Measurements from ENCODE around the gene HOXD13. TPM values are rescaled to one million over a fixed set of nuclear protein-coding genes. Genes with fewer than 3 reads are reported as not detected.

Gene HOXD13
- total and polyA plus RNA-seq, 2 experiments from 2014 or later, result not detected

DNA sequence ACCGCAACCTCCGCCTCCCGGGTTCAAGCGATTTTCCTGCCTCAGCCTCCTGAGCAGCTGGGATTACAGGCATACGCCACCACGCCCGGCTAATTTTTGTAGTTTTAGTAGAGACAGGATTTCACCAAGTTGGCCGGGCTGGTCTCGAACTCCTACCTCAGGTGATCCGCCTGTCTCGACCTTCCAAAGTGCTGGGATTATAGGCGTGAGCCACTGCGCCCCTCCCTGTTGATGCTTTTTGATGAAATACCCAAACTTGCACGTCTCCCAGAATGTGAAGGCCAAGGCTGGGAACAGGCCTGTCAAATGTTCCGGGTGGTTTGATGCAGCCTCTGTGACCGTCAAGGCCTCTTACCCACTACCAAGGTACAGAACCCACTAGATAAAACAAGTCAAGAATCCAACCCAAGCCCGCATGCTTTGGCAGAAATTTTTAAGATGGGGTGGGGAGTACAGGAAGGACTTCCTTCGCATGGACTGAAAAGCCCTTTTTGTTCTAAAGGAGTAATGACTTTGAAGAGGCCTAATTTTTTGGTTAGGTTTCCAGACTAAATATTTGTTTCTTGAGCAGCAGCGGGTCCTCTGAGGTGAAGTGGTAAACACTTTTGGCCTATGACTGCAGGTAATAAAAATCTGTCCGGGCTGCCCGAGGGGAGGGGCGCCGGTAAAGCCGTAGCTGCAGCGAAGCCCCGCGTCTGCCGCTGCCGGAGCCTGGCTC lies 5.0 kb upstream of the HOXD13 start (continued):
- TF ChIP-seq, protein P1, sequence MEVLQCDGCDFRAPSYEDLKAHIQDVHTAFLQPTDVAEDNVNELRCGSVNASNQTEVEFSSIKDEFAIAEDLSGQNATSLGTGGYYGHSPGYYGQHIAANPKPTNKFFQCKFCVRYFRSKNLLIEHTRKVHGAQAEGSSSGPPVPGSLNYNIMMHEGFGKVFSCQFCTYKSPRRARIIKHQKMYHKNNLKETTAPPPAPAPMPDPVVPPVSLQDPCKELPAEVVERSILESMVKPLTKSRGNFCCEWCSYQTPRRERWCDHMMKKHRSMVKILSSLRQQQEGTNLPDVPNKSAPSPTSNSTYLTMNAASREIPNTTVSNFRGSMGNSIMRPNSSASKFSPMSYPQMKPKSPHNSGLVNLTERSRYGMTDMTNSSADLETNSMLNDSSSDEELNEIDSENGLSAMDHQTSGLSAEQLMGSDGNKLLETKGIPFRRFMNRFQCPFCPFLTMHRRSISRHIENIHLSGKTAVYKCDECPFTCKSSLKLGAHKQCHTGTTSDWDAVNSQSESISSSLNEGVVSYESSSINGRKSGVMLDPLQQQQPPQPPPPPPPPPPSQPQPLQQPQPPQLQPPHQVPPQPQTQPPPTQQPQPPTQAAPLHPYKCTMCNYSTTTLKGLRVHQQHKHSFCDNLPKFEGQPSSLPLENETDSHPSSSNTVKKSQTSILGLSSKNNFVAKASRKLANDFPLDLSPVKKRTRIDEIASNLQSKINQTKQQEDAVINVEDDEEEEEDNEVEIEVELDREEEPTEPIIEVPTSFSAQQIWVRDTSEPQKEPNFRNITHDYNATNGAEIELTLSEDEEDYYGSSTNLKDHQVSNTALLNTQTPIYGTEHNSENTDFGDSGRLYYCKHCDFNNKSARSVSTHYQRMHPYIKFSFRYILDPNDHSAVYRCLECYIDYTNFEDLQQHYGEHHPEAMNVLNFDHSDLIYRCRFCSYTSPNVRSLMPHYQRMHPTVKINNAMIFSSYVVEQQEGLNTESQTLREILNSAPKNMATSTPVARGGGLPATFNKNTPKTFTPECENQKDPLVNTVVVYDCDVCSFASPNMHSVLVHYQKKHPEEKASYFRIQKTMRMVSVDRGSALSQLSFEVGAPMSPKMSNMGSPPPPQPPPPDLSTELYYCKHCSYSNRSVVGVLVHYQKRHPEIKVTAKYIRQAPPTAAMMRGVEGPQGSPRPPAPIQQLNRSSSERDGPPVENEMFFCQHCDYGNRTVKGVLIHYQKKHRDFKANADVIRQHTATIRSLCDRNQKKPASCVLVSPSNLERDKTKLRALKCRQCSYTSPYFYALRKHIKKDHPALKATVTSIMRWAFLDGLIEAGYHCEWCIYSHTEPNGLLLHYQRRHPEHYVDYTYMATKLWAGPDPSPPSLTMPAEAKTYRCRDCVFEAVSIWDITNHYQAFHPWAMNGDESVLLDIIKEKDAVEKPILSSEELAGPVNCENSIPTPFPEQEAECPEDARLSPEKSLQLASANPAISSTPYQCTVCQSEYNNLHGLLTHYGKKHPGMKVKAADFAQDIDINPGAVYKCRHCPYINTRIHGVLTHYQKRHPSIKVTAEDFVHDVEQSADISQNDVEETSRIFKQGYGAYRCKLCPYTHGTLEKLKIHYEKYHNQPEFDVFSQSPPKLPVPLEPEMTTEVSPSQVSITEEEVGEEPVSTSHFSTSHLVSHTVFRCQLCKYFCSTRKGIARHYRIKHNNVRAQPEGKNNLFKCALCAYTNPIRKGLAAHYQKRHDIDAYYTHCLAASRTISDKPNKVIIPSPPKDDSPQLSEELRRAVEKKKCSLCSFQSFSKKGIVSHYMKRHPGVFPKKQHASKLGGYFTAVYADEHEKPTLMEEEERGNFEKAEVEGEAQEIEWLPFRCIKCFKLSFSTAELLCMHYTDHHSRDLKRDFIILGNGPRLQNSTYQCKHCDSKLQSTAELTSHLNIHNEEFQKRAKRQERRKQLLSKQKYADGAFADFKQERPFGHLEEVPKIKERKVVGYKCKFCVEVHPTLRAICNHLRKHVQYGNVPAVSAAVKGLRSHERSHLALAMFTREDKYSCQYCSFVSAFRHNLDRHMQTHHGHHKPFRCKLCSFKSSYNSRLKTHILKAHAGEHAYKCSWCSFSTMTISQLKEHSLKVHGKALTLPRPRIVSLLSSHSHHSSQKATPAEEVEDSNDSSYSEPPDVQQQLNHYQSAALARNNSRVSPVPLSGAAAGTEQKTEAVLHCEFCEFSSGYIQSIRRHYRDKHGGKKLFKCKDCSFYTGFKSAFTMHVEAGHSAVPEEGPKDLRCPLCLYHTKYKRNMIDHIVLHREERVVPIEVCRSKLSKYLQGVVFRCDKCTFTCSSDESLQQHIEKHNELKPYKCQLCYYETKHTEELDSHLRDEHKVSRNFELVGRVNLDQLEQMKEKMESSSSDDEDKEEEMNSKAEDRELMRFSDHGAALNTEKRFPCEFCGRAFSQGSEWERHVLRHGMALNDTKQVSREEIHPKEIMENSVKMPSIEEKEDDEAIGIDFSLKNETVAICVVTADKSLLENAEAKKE (CRISPR knock-in tag; IDR thresholded peaks at IDR 0.05), result no peak
- TF ChIP-seq EZH2 (IDR thresholded peaks at IDR 0.05; ENCODE audit: low read depth, unreplicated experiment), result peak; percentile 88
- no peak for TF ChIP-seq JUNB (IDR thresholded peaks at IDR 0.05; ENCODE audit: unreplicated experiment)

DNA sequence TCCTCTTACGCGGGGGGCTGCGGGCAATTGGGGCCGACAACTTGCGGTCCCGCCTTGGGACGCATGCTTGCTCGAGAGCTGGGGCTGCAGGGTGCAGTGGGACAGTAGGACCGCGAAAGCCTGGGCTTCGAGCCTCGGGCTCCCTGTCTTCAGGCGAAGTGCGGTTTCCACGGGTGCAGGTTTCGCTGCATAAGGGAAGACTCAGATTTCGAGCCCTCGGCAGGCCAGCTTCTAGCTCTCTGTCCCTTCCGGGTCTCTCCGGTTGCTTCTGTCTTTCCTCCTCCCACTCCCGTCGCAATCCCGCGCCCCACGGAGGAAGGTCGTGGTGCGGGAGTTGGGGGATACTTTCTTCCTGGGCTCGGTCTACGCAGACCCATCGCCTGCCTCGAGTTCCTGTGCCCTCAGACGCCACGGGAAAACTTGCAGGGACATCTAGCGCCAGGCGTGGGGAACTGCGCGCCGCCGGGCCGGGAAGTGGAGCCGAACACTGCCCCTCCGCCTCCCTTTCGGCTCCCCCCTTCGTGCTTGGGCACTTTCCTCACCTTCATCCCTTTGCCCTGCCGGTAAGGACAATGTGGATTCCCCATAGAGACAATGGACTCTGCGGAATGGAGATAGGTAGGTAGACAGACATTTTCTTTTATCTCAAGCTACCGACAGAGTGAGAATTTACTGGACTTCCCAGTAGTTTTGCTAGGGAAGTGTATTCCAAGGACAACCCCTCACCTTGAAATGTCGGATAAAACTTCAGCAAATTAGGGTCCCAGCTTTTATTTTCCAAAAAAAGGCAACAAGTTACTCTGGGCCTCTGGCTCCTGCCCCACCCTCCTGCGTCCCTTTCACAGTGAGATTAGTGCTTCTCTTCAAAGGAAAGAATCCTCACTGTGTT lies 4.2 kb upstream of the HOXD13 start:
- DNase-seq (ENCODE audit: low spot score), result peak; percentile 88
- TF ChIP-seq, protein P2, sequence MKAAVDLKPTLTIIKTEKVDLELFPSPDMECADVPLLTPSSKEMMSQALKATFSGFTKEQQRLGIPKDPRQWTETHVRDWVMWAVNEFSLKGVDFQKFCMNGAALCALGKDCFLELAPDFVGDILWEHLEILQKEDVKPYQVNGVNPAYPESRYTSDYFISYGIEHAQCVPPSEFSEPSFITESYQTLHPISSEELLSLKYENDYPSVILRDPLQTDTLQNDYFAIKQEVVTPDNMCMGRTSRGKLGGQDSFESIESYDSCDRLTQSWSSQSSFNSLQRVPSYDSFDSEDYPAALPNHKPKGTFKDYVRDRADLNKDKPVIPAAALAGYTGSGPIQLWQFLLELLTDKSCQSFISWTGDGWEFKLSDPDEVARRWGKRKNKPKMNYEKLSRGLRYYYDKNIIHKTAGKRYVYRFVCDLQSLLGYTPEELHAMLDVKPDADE (IDR thresholded peaks at IDR 0.05), result no peak
- TF ChIP-seq NANOG (IDR thresholded peaks at IDR 0.05; ENCODE audit: borderline replicate concordance), result no peak
- TF ChIP-seq, protein P3, sequence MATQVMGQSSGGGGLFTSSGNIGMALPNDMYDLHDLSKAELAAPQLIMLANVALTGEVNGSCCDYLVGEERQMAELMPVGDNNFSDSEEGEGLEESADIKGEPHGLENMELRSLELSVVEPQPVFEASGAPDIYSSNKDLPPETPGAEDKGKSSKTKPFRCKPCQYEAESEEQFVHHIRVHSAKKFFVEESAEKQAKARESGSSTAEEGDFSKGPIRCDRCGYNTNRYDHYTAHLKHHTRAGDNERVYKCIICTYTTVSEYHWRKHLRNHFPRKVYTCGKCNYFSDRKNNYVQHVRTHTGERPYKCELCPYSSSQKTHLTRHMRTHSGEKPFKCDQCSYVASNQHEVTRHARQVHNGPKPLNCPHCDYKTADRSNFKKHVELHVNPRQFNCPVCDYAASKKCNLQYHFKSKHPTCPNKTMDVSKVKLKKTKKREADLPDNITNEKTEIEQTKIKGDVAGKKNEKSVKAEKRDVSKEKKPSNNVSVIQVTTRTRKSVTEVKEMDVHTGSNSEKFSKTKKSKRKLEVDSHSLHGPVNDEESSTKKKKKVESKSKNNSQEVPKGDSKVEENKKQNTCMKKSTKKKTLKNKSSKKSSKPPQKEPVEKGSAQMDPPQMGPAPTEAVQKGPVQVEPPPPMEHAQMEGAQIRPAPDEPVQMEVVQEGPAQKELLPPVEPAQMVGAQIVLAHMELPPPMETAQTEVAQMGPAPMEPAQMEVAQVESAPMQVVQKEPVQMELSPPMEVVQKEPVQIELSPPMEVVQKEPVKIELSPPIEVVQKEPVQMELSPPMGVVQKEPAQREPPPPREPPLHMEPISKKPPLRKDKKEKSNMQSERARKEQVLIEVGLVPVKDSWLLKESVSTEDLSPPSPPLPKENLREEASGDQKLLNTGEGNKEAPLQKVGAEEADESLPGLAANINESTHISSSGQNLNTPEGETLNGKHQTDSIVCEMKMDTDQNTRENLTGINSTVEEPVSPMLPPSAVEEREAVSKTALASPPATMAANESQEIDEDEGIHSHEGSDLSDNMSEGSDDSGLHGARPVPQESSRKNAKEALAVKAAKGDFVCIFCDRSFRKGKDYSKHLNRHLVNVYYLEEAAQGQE (IDR thresholded peaks at IDR 0.05; ENCODE audit: unreplicated experiment), result no peak
- TF ChIP-seq ZNF331 (CRISPR knock-in tag; IDR thresholded peaks at IDR 0.05; ENCODE audit: low read depth), result no peak
- TF ChIP-seq STAT1 (IDR thresholded peaks at IDR 0.05; ENCODE audit: unreplicated experiment), result no peak
- no peak for TF ChIP-seq POLR2AphosphoS5 (IDR thresholded peaks at IDR 0.05; ENCODE audit: low read depth)
- TF ChIP-seq EZH2phosphoT487 (IDR thresholded peaks at IDR 0.05; ENCODE audit: unreplicated experiment), result peak; percentile 46
- TF ChIP-seq CREB1 (CRISPR knock-in tag; IDR thresholded peaks at IDR 0.05; ENCODE audit: low read depth), result no peak
- no peak for TF ChIP-seq JUNB (IDR thresholded peaks at IDR 0.05; ENCODE audit: unreplicated experiment)

More for the DNA sequence above, 4.2 kb upstream of the HOXD13 start:
- Histone ChIP-seq H3K4me1 (ENCODE audit: insufficient read depth) (peaks cover 42% of the 10 kb centered on the region), H3K9me2 (ENCODE audit: insufficient read depth) (no peaks in the 10 kb centered on the region), H3K27ac (ENCODE audit: low read depth) (no peak overlapping the region), H4K20me1 (replicated peaks; ENCODE audit: insufficient read depth) (peaks cover 45% of the 10 kb centered on the region), H3K4me2 (peak overlapping the region; percentile 81), H3F3A (replicated peaks; ENCODE audit: low read depth) (peaks cover 46% of the 10 kb centered on the region), H3K27me3 (ENCODE audit: insufficient read depth) (peaks cover 99% of the 10 kb centered on the region), H3K4me3 (peak overlapping the region; percentile 50), H2AFZ (no peak overlapping the region; the same call in 1 of the 2 replicates), H3K79me2 (replicated peaks; ENCODE audit: insufficient read depth) (no peaks in the 10 kb centered on the region), H3K36me3 (ENCODE audit: insufficient read depth) (no peaks in the 10 kb centered on the region)
- H3K36me3 Mint-ChIP-seq (ENCODE audit: low read depth), result no peaks in the 10 kb centered on the region
- peaks cover 33% of the 10 kb centered on the region for H3K4me1 Mint-ChIP-seq
- peaks cover 95% of the 10 kb centered on the region for H3K27me3 Mint-ChIP-seq (ENCODE audit: insufficient read depth, low read depth, poor library complexity)
- ATAC-seq, result peak; percentile 44
- H3K4me3 Mint-ChIP-seq, result peak overlapping the region; percentile 70
- H3K27ac Mint-ChIP-seq, result no peak overlapping the region
- H3K9me3 Mint-ChIP-seq, result peaks cover 7% of the 10 kb centered on the region; the same call in 2 of the 3 replicates
